H1 (cell line): ENCODE results near the gene GPC3. TPM values are rescaled to one million over a fixed set of nuclear protein-coding genes. Genes with fewer than 3 reads are reported as not detected.
A peak's percentile ranks its signal among the peaks of the same experiment; 100 is the strongest.

Source experiments
- CTCF ChIA-PET: fragments of 300-600 bp; sonication (Branson Sonifier 250); formaldehyde crosslinking; loops from one replicate; lab custom pipeline; 2021; ENCODE audit not compliant: partially characterized antibody; lab: Charles Lee
- POLR2A ChIA-PET: fragments of 300-600 bp; sonication (Branson Sonifier 250); formaldehyde crosslinking; loops from one replicate; lab custom pipeline; 2021; ENCODE audit warnings: inconsistent platforms; ENCODE audit not compliant: partially characterized antibody; lab: Charles Lee
- DNase-seq, 2 experiments: peaks; one replicate each; pipeline versions ENCODE4 v3.0.0 to v3.0.0-alpha.2; 2010 to 2022; ENCODE audit warnings: low spot score in 2 of 2, low read depth in 1 of 2, mixed read lengths in 1 of 2
- FAIRE-seq: peaks from 2 replicates; lab custom pipeline; 2011; peaks lifted over from hg19 to GRCh38; lab: Jason Lieb, UNC
- H2AFZ ChIP-seq: 2 replicates; pipeline ENCODE4 v1.8.1; 2012; ENCODE audit warnings: low read length, inconsistent platforms
- H2AK5ac ChIP-seq: 2 replicates; pipeline ENCODE4 v1.6.1; 2013; ENCODE audit warnings: low read depth, low read length
- H2BK120ac ChIP-seq: replicated peaks from 2 replicates; pipeline ENCODE3; 2013; ENCODE audit warnings: low read depth, low read length, inconsistent platforms
- H2BK12ac ChIP-seq: 2 replicates; pipeline ENCODE4 v1.6.1; 2013; ENCODE audit warnings: low read depth, low read length
- H2BK15ac ChIP-seq: 2 replicates; pipeline ENCODE4 v1.6.1; 2013; ENCODE audit warnings: low read length
- H2BK20ac ChIP-seq: 2 replicates; pipeline ENCODE4 v1.6.1; 2013; ENCODE audit warnings: low read length
- H2BK5ac ChIP-seq: 2 replicates; pipeline ENCODE4 v1.6.1; 2013; ENCODE audit warnings: low read depth, low read length
- H3K14ac ChIP-seq: 2 replicates; pipeline ENCODE4 v1.6.1; 2013; ENCODE audit warnings: inconsistent platforms; ENCODE audit not compliant: insufficient read length
- H3K18ac ChIP-seq: 2 replicates; pipeline ENCODE4 v1.6.1; 2013; ENCODE audit warnings: low read length; ENCODE audit errors: extremely low read depth
- H3K23ac ChIP-seq: 2 replicates; pipeline ENCODE4 v1.6.1; 2013; ENCODE audit warnings: inconsistent platforms; ENCODE audit not compliant: insufficient read length
- H3K23me2 ChIP-seq: 2 replicates; pipeline ENCODE4 v1.6.1; 2013; ENCODE audit warnings: low read depth, low read length
- H3K27ac ChIP-seq: 2 replicates; pipeline ENCODE4 v1.6.1; 2011; ENCODE audit warnings: low read depth, low read length, inconsistent platforms
- H3K27me3 ChIP-seq, 4 experiments: replicated peaks in 1 of 4; 1 replicate in 1 of 4; 2 replicates in 3 of 4; pipeline versions ENCODE4 v1.6.1 to v1.8.1; 2011 to 2013; ENCODE audit warnings: low read length in 3 of 4, mild to moderate bottlenecking in 3 of 4, inconsistent platforms in 2 of 4, mixed read lengths in 2 of 4, moderate library complexity in 1 of 4; ENCODE audit not compliant: control insufficient read depth in 3 of 4, insufficient read depth in 3 of 4; ENCODE audit errors: extremely low read depth in 1 of 4
- H3K36me3 ChIP-seq, 4 experiments: 2 replicates each; pipeline versions ENCODE4 v1.6.1 to v1.8.1; 2011 to 2013; ENCODE audit warnings: mild to moderate bottlenecking in 4 of 4, low read length in 3 of 4, moderate library complexity in 2 of 4, control low read depth in 1 of 4, inconsistent platforms in 1 of 4; ENCODE audit not compliant: insufficient read depth in 4 of 4, control insufficient read depth in 2 of 4
- H3K4ac ChIP-seq: replicated peaks from 2 replicates; pipeline ENCODE3; 2013; ENCODE audit warnings: low read length, low read depth, mixed read lengths, inconsistent platforms; ENCODE audit not compliant: insufficient read length
- H3K4me1 ChIP-seq, 4 experiments: replicated peaks in 1 of 4; 1 replicate in 1 of 4; 2 replicates in 3 of 4; pipeline versions ENCODE4 v1.6.1 to v1.8.1; 2011 to 2013; ENCODE audit warnings: low read length in 3 of 4, inconsistent platforms in 2 of 4, mixed read lengths in 1 of 4; ENCODE audit not compliant: insufficient read depth in 4 of 4, control insufficient read depth in 3 of 4
- H3K4me2 ChIP-seq, 2 experiments: 2 replicates each; pipeline versions ENCODE4 v1.6.1 to v1.8.1; 2011 to 2013; ENCODE audit warnings: low read depth in 2 of 2, low read length in 2 of 2, control low read depth in 1 of 2, inconsistent platforms in 1 of 2, mild to moderate bottlenecking in 1 of 2; ENCODE audit not compliant: insufficient read depth in 1 of 2
- H3K4me3 ChIP-seq, 4 experiments: fragments of 200-600, 300-600 bp in 1 of 4; sonication (generic), shearing (Covaris generic), sonication (Bioruptor Twin) in 1 of 4; 2 replicates each; pipeline versions ENCODE4 v1.5.1 to v1.8.1; 2011 to 2016; ENCODE audit warnings: low read length in 4 of 4, low read depth in 3 of 4, control low read depth in 2 of 4, inconsistent platforms in 2 of 4, mild to moderate bottlenecking in 2 of 4, mixed read lengths in 1 of 4, moderate library complexity in 1 of 4; ENCODE audit not compliant: insufficient read depth in 2 of 4; ENCODE audit errors: extremely low read depth in 1 of 4
- H3K56ac ChIP-seq: replicated peaks from 2 replicates; pipeline ENCODE3; 2013; ENCODE audit warnings: low read depth, mild to moderate bottlenecking, mixed read lengths, low read length, inconsistent platforms; ENCODE audit not compliant: insufficient read length
- H3K79me1 ChIP-seq: 2 replicates; pipeline ENCODE4 v1.6.1; 2013; ENCODE audit warnings: low read depth, low read length, control low read depth
- H3K79me2 ChIP-seq, 2 experiments: 2 replicates each; pipeline versions ENCODE4 v1.6.1 to v1.8.1; 2012 to 2013; ENCODE audit warnings: low read length in 2 of 2, mild to moderate bottlenecking in 2 of 2, inconsistent platforms in 1 of 2; ENCODE audit not compliant: insufficient read depth in 2 of 2, control insufficient read depth in 1 of 2
- H3K9ac ChIP-seq, 4 experiments: replicated peaks in 1 of 4; 1 replicate in 1 of 4; 2 replicates in 3 of 4; pipeline versions ENCODE4 v1.6.1 to v1.8.1; 2011 to 2013; ENCODE audit warnings: low read depth in 3 of 4, low read length in 3 of 4, control low read depth in 2 of 4, mild to moderate bottlenecking in 2 of 4, moderate library complexity in 2 of 4, inconsistent platforms in 1 of 4; ENCODE audit errors: extremely low read depth in 1 of 4
- H3K9me3 ChIP-seq, 2 experiments: 2 replicates each; pipeline versions ENCODE4 v1.6.1 to v1.8.1; 2012 to 2013; ENCODE audit warnings: mild to moderate bottlenecking in 2 of 2, moderate library complexity in 2 of 2, control low read depth in 1 of 2, inconsistent platforms in 1 of 2, low read depth in 1 of 2, low read length in 1 of 2, mixed read lengths in 1 of 2; ENCODE audit not compliant: insufficient read depth in 2 of 2
- H4K20me1 ChIP-seq, 2 experiments: replicated peaks in 1 of 2; 2 replicates each; pipeline versions ENCODE3 to v1.8.1; 2011 to 2013; ENCODE audit warnings: inconsistent platforms in 2 of 2, low read length in 2 of 2, mild to moderate bottlenecking in 1 of 2; ENCODE audit not compliant: insufficient read depth in 2 of 2, control insufficient read depth in 1 of 2
- H4K5ac ChIP-seq: 2 replicates; pipeline ENCODE4 v1.6.1; 2013; ENCODE audit warnings: low read length, low read depth, mixed read lengths, inconsistent platforms; ENCODE audit not compliant: insufficient read length
- H4K8ac ChIP-seq: 2 replicates; pipeline ENCODE4 v1.8.0; 2013; ENCODE audit warnings: mild to moderate bottlenecking, moderate library complexity, low read length, inconsistent platforms; ENCODE audit not compliant: insufficient read depth; ENCODE audit errors: extremely low read depth
- H4K91ac ChIP-seq: replicated peaks from 2 replicates; pipeline ENCODE3; 2013; ENCODE audit warnings: low read length, mixed read lengths, inconsistent platforms; ENCODE audit not compliant: insufficient read length
- BRCA1 ChIP-seq: IDR thresholded peaks from 2 replicates; pipeline ENCODE4 v1.6.1; 2012; ENCODE audit warnings: low read depth, low read length, improper control_type of control experiment
- KDM1A ChIP-seq: fragments of 200-600, 300-600 bp; sonication (generic); IDR thresholded peaks from 2 replicates; pipeline ENCODE4 v1.7.1; 2016; ENCODE audit warnings: mild to moderate bottlenecking, low read length, borderline replicate concordance
- NRF1 ChIP-seq: IDR thresholded peaks from 2 replicates; pipeline ENCODE4 v1.6.1; 2011; ENCODE audit warnings: mild to moderate bottlenecking, low read depth, low read length, improper control_type of control experiment
- POLR2A ChIP-seq, 2 experiments: IDR thresholded peaks; 1 replicate in 1 of 2; 2 replicates in 1 of 2; pipeline ENCODE4 v1.6.1; 2011; ENCODE audit warnings: low read depth in 2 of 2, low read length in 2 of 2, mild to moderate bottlenecking in 2 of 2; ENCODE audit errors: control extremely low read depth in 1 of 2
- SRF ChIP-seq: IDR thresholded peaks from 2 replicates; pipeline ENCODE4 v1.6.1; 2011; ENCODE audit warnings: mild to moderate bottlenecking, low read depth, low read length, moderate library complexity
- WGBS, 2 experiments: shearing (Covaris generic) in 1 of 2; methylation state at CpG; one replicate each; pipeline versions ENCODE4 v1.1.6 to v1.1.7; 2013 to 2015; ENCODE audit warnings: low lambda C conversion rate in 2 of 2, mixed read lengths in 2 of 2, inconsistent platforms in 1 of 2, low coverage in 1 of 2, missing lambda C conversion rate in 1 of 2; ENCODE audit not compliant: insufficient replicate concordance in 2 of 2, insufficient coverage in 1 of 2, insufficient read length in 1 of 2; ENCODE audit errors: extremely low coverage in 1 of 2, missing lambda C conversion rate in 1 of 2; 5-methylcytosine and 5-hydroxymethylcytosine counted together
- polyA plus RNA-seq, 7 experiments: library from polyadenylated mRNA; depleted of rRNA in 3 of 7; stranded (reverse) in 5 of 7; unstranded in 2 of 7; fragments of >200 nt in 5 of 7; fragments of 200-250 nt in 2 of 7; gene quantifications; 1 replicate in 5 of 7; 2 replicates in 1 of 7; 4 replicates in 1 of 7; pipeline versions ENCODE4 v1.2.1 to v1.2.3, GENCODE V29; 2011 to 2013; ENCODE audit warnings: missing spikeins in 2 of 7, mixed read lengths in 2 of 7
- total RNA-seq: library from RNA; stranded (reverse); fragmentation: NEBNext Ultra II Directional; extraction: Animal tissue kit (Norgen Biotek cat#: 25700); gene quantifications from 2 replicates; pipeline ENCODE4 v1.2.1, GENCODE V29; 2021

GPC3 gene
- total and polyA plus RNA-seq, 2 of the 8 experiments (the other 6 are each of a cell fraction or from before 2014, with no cell fraction given), result 64.8 to 71.9 TPM

DNA sequence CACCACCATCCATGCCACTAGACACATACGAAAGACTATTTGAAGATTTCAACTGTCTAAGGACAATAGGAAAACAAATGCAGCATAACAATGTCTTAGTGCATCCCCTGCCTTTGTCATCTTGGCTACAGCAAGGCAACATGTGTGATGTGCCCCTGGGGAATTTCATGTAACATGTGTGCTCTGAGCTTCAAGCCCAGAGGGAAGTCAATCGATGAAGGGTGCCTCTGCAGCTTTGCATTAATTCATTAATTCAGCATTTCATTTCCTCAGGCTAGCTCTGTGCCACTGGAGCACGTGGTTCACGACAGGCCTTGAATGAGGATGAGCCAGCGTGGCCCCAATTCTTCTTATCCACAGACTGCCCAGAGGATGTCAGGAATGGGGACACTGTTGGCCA lies 316.2 kb downstream of the GPC3 start:
- Histone ChIP-seq H2BK12ac (no peak overlapping the region), H3K23ac (no peak overlapping the region), H3K36me3 (no peaks in the 10 kb centered on the region), H3K4me3 (no peak overlapping the region), H2BK5ac (no peak overlapping the region), H3K4me1 (peaks cover 1 to 8% (median 6%) of the 10 kb centered on the region in 4 experiments; a peak in 5 of 7 replicates), H3K14ac (no peak overlapping the region), H3K9ac (no peak overlapping the region), H3K18ac (no peak overlapping the region), H3K79me1 (no peaks in the 10 kb centered on the region), H3K4me2 (no peak overlapping the region), H4K91ac (peak overlapping the region; percentile 49), H2BK20ac (0 out of 2 replicates have a peak overlapping the region, but pooled peaks have one; percentile 21), H2BK120ac (no peak overlapping the region), H3K79me2 (no peaks in the 10 kb centered on the region), H3K23me2 (no peaks in the 10 kb centered on the region), H3K56ac (no peak overlapping the region), H4K5ac (no peak overlapping the region), H4K20me1 (no peaks in the 10 kb centered on the region), H4K8ac (no peak overlapping the region), H3K27me3 (no peaks in the 10 kb centered on the region), H3K4ac (no peak overlapping the region), H2BK15ac (no peak overlapping the region), H3K27ac (no peak overlapping the region), H2AK5ac (no peak overlapping the region), H2AFZ (no peak overlapping the region), H3K9me3 (no peaks in the 10 kb centered on the region)
- TF ChIP-seq BRCA1 (no peak), SRF (no peak), POLR2A (IDR thresholded peaks at IDR 0.05; ENCODE audit: control extremely low read depth in 1 of 2, low read depth in 2 of 2, low read length in 2 of 2) (no peak), NRF1 (no peak), KDM1A (no peak)
- FAIRE-seq (no peak), DNase-seq (no peak)
- 98% methylated on average over 4 of the region's 5 CpGs; no CpG with 5 or more reads in 1 of the 2 experiments for WGBS, 2 experiments
- CTCF ChIA-PET, result interaction anchor here (0.6 to 1.1 kb wide), 4 partner anchors 30 to 346 kb away, joined by 3 to 5 read pairs (median 4); no protein-coding TSS in a partner anchor
- POLR2A ChIA-PET, result interaction anchor here (1.0 kb wide), 2 partner anchors 254 to 257 kb away, joined by 4 read pairs; no protein-coding TSS in a partner anchor
